Measurements from ENCODE around the gene NCAM1.

The NCAM1 gene

DNA sequence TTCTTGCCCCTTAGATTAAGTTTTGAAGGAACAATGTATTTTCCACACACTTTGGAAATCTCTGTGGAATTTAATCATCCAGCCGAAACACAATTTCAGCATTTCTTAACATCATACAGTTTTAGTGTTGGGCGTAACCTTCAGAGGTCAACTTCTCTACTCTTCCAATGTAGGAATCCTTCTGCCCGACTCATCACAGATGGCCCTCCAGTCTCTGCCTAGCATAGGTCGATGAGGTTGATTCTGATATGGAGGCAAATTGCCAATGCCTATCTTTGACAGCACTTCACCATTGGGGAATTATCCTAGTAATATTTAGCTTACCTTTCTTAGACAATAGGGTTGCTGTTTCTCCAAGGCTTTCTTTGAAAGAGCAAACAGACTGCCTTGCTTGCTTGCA, 177.5 kb downstream of the NCAM1 start:
- Histone ChIP-seq H3K36me3 (no peaks in the 10 kb centered on the region), H3K9me3 (no peaks in the 10 kb centered on the region), H3K9ac (no peak overlapping the region), H3K27ac (no peak overlapping the region), H3K4me2 (no peak overlapping the region), H3K4me1 (no peaks in the 10 kb centered on the region), H4K20me1 (no peaks in the 10 kb centered on the region), H3K27me3 (no peaks in the 10 kb centered on the region; the same call in 1 of the 2 replicates), H3K4me3 (no peak overlapping the region)
- TF ChIP-seq Cebpa-rat (IDR thresholded peaks at IDR 0.05) = no peak

DNA sequence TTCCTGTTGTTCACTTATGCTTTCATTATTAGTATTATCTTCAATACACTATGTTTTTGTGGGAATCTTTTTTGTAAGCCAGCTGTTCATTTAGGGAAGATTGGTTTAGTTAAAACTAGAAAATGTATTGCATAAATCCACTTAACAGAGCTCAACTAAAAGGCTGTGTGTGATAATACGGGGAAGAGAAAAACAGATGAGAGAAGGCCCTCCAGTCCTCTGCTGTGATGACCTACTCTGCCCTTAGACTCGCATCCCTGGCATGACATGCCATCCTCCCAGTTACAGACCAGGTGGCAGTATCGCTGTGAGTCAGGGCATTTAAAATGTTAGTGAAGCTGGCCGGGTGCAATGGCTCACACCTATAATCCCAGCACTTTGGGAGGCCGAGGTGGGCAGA, 179.8 kb downstream of the NCAM1 start:
- no peak for TF ChIP-seq Cebpa-rat (IDR thresholded peaks at IDR 0.05)

GRCh38 chr11:113142508-113142907, 181.3 kb downstream of the NCAM1 start:
- Histone ChIP-seq H4K20me1 (no peaks in the 10 kb centered on the region), H3K27ac (no peak overlapping the region), H3K4me1 (no peaks in the 10 kb centered on the region), H3K4me2 (no peak overlapping the region), H3K27me3 (no peaks in the 10 kb centered on the region; the same call in 1 of the 2 replicates), H3K4me3 (no peak overlapping the region), H3K9me3 (no peaks in the 10 kb centered on the region), H3K9ac (no peak overlapping the region), H3K36me3 (no peaks in the 10 kb centered on the region)
- no peak for TF ChIP-seq Cebpa-rat (IDR thresholded peaks at IDR 0.05)

More for the DNA sequence above, 179.8 kb downstream of the NCAM1 start:
- Histone ChIP-seq H3K4me1 (no peaks in the 10 kb centered on the region), H4K20me1 (no peaks in the 10 kb centered on the region), H3K4me3 (no peak overlapping the region), H3K27ac (no peak overlapping the region), H3K4me2 (no peak overlapping the region), H3K9me3 (no peaks in the 10 kb centered on the region), H3K9ac (no peak overlapping the region), H3K36me3 (no peaks in the 10 kb centered on the region), H3K27me3 (no peaks in the 10 kb centered on the region; the same call in 1 of the 2 replicates)

- Histone ChIP-seq H3K4me3 (no peak overlapping the region), H3K27me3 (no peaks in the 10 kb centered on the region), H4K20me1 (no peaks in the 10 kb centered on the region), H3K9ac (no peak overlapping the region), H3K36me3 (no peaks in the 10 kb centered on the region), H3K27ac (no peak overlapping the region), H3K4me1 (peaks cover 28% of the 10 kb centered on the region), H3K9me3 (no peaks in the 10 kb centered on the region), H3K4me2 (no peak overlapping the region)
- no peak for TF ChIP-seq Cebpa-rat (IDR thresholded peaks at IDR 0.05)
Measured at GRCh38 chr11:113147249-113147648, 186.0 kb downstream of the NCAM1 start.

DNA sequence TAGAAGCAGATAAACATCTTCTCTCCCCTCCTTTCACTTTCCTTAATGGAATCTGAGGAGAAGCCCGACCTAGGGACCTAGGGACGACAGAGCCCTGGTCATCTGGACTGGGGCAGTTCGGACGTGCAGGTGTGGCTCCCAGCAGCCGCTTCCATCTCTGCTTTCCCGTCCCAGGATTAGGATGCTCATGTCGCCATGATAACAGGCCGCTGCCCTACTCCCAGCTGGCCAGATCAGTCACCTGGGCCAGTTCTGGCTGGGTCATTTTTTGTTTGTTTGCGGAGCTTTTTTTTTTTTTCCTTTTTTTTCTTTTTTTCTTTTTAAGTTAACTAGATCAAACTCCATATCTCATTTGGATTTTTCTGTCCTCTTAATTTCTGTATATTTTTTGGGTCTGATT, 186.9 kb downstream of the NCAM1 start:
- no peak for TF ChIP-seq Cebpa-rat (IDR thresholded peaks at IDR 0.05)
- Histone ChIP-seq H3K4me3 (no peak overlapping the region), H4K20me1 (no peaks in the 10 kb centered on the region)

DNA sequence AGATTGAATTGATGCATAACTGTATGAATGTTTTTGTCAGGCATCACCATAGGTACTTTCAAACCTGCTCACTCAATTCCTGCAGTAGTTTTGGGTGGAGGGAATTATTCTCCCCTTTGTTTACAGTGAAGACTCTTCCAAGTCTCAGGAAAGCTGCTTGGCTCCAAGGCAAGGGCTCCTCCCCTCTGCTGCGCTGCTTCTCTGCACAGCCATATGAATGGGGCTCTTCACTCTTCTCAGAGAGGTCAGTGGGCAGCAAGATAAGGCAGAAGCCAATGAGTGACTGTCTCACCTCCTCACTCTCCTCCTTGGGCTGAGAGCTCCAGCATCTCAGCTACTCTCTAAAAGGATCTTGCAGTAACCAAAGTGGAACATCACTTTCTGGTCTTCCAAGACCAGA, 187.4 kb downstream of the NCAM1 start:
- no peak overlapping the region for H3K9ac ChIP-seq

More for the DNA sequence above, 186.9 kb downstream of the NCAM1 start:
- Histone ChIP-seq H3K27ac (no peak overlapping the region), H3K4me1 (peaks cover 28% of the 10 kb centered on the region), H3K36me3 (no peaks in the 10 kb centered on the region), H3K9ac (no peak overlapping the region), H3K4me2 (no peak overlapping the region), H3K9me3 (no peaks in the 10 kb centered on the region), H3K27me3 (no peaks in the 10 kb centered on the region)

DNA sequence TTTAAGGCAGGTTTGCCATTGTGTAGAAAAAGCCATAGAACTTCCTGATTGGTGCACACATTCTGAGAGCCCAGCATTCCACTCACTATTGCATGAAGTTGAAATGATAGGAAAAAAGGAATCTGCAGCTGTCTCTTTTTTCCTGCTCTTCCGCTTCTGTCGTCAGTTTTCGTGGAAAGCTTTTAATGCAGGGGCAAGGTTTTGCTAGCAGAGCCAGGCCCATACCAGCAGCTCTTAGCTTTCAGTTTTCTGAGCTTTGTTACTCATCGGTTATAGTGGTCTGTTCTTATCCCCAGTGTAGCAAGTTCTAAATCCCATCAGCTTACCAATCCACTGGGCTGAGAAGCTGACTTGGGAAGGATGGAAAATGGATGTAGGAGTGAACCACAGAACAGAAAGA, 190.3 kb downstream of the NCAM1 start:
- Histone ChIP-seq H3K9ac (no peak overlapping the region), H3K4me1 (peaks cover 28% of the 10 kb centered on the region), H3K4me3 (no peak overlapping the region), H3K27me3 (no peaks in the 10 kb centered on the region), H3K9me3 (no peaks in the 10 kb centered on the region), H3K4me2 (0 out of 2 replicates have a peak overlapping the region, but pooled peaks have one; percentile 69), H4K20me1 (no peaks in the 10 kb centered on the region), H3K36me3 (no peaks in the 10 kb centered on the region), H3K27ac (no peak overlapping the region)
- TF ChIP-seq Cebpa-rat (IDR thresholded peaks at IDR 0.05) = no peak

More for the DNA sequence above, 187.4 kb downstream of the NCAM1 start:
- no peak for TF ChIP-seq Cebpa-rat (IDR thresholded peaks at IDR 0.05)
- no peaks in the 10 kb centered on the region for H3K9me3 ChIP-seq
- no peaks in the 10 kb centered on the region for H4K20me1 ChIP-seq
- no peak overlapping the region for H3K27ac ChIP-seq
- peaks cover 28% of the 10 kb centered on the region for H3K4me1 ChIP-seq
- no peaks in the 10 kb centered on the region for H3K36me3 ChIP-seq
- H3K4me2 ChIP-seq = no peak overlapping the region
- H3K27me3 ChIP-seq = no peaks in the 10 kb centered on the region
- no peak overlapping the region for H3K4me3 ChIP-seq

- Histone ChIP-seq H3K4me1 (peaks cover 28% of the 10 kb centered on the region), H3K9ac (no peak overlapping the region), H3K36me3 (no peaks in the 10 kb centered on the region), H3K4me2 (no peak overlapping the region), H4K20me1 (no peaks in the 10 kb centered on the region), H3K9me3 (no peaks in the 10 kb centered on the region), H3K27ac (no peak overlapping the region), H3K27me3 (no peaks in the 10 kb centered on the region), H3K4me3 (no peak overlapping the region)
- no peak for TF ChIP-seq Cebpa-rat (IDR thresholded peaks at IDR 0.05)
Measured at GRCh38 chr11:113152500-113152899, 191.3 kb downstream of the NCAM1 start.

DNA sequence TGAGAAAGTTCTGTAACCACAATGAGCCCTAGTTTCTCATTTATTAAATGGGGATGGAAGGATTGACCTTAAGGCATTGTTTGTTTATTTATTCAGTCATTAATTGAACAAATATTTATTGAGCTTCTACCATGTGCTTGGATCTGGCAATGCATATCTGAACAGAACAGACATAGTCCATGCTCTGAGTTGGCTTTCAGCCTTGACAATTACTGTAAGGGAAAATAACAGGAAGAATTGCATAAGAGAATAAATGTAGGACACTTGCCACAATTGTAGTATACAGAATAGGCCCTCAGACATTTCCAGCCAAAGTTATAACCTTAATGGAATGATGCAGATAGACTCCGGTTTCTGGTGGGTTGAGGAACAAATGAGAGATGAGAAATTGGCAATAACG, 192.6 kb downstream of the NCAM1 start:
- no peak overlapping the region for H3K27ac ChIP-seq
- H3K27me3 ChIP-seq = no peaks in the 10 kb centered on the region
- H3K4me1 ChIP-seq = peaks cover 28% of the 10 kb centered on the region
- no peak for TF ChIP-seq Cebpa-rat (IDR thresholded peaks at IDR 0.05)
- H4K20me1 ChIP-seq = no peaks in the 10 kb centered on the region
- no peak overlapping the region for H3K9ac ChIP-seq
- no peaks in the 10 kb centered on the region for H3K9me3 ChIP-seq
- H3K36me3 ChIP-seq = no peaks in the 10 kb centered on the region
- H3K4me2 ChIP-seq = no peak overlapping the region
- no peak overlapping the region for H3K4me3 ChIP-seq

DNA sequence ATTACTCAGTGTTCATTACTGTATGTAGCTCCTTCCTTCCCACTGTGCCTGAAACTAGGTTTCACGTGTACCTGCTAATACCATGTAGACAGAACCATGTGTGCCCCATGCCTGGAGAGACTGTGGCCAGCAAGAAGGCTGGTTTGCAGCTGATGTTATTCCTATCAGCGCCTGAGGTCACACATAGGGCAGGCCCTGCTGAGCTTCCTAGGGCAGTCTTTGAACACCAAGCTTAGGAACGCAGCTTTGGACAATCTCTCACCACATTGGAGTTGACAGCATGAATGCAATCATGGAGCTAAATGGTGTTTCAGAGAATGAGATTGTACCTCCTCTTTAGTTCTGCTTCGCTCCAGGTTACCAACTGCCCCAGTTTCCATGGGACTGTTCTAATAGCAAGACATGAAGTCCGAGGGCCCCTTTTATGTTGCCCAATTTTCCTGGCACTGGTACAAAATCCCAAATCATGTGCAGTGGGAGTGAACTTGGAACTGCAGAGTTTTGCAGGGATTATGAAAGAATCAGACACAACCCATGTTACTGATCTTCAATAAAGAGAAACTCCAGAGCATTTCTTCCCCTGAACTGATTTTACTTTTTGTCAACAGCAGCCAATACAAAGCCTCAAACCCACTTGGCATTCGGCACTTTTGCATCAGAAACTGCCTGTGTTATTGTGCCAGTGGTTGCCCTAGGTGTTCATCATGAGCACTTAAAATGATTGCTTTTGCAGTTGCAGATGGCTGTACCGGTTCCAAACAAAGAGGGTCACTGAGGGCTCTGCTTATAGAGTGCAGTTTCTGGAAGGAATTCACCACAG, 199.0 kb downstream of the NCAM1 start:
- no peak for TF ChIP-seq Cebpa-rat (IDR thresholded peaks at IDR 0.05)

More for the DNA sequence above, 199.0 kb downstream of the NCAM1 start:
- Histone ChIP-seq H3K4me2 (no peak overlapping the region), H3K27ac (no peak overlapping the region), H3K27me3 (no peaks in the 10 kb centered on the region), H4K20me1 (no peaks in the 10 kb centered on the region), H3K9me3 (no peaks in the 10 kb centered on the region), H3K4me3 (no peak overlapping the region), H3K36me3 (no peaks in the 10 kb centered on the region), H3K9ac (no peak overlapping the region), H3K4me1 (peaks cover 7% of the 10 kb centered on the region; the same call in 1 of the 2 replicates)
